NCI-H1092 (cell line): ENCODE results near the gene TBC1D21.
"Not testable (repeated sequence)": the region's sequence is repeated elsewhere in the genome, so short reads cannot be mapped to it uniquely, and the experiment has no call there.

ENCODE experiments used
- DNase-seq: peaks from one replicate; lab custom pipeline; 2025; lab: John Stamatoyannopoulos, UW

Gene TBC1D21

DNA sequence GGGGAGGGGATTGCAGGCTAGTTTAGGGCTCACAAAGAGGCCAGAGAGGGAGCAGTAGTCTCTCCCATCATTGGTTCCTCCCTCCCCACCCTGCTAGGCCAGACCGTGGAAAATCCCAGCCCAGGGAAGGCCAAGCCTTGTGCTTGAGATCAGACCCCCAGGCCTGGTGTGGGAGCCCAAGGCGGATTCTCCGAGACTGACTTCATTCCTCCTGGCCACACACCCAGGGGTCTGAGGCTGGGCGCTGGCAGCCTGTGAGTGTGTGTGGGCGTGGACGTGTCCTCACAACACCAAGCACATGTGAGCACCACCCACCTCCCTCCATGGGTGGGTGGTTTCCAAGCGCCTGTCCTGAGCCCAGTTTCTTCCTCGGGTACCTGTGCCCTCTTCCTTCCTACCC is 57.0 kb downstream of the TBC1D21 start:
- DNase-seq = no peak

DNA sequence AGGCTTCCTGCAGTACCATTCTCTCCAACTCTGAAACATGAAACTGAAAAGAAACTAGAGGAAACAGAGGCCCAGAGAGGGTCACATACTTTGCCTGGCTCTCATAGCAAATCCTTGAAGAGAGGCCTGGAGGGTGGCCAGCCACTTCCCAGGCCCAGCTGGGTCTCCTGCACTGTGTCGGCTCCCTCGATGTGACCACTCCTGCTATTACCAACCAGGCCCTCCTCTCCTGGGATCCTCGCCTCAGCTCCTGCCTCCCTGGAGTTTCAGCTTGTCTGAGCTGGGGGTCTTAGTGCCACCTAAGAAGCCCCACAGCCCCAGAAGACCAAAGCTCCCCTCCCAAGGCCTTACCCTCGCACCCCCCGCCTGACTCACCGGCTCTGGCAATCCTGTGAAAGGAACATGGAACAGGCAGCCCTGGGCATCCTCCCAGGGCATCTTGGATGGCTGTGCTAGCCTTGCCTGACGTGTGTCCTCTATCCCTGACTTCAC is 57.5 kb downstream of the TBC1D21 start:
- DNase-seq = no peak

DNA sequence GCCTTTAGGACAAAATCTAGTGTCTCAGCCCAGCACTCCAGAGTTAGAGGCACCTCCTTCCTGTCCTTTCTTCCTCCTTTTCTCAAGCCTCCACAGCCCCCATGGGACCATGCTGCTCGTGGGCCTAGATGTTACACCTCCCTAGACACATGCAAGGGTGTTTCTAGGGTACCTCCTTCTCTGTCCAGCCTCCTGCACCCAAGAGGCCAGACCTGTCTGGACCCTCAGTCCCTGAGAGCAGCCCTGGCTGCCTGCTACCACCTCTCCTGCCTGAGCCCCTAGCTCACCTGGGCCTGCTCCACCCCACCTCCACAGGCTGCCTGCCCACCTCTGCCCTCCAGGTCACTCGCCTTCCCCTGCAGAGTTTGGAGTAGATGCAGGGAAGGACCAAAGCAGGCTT is 58.1 kb downstream of the TBC1D21 start:
- no peak for DNase-seq

DNA sequence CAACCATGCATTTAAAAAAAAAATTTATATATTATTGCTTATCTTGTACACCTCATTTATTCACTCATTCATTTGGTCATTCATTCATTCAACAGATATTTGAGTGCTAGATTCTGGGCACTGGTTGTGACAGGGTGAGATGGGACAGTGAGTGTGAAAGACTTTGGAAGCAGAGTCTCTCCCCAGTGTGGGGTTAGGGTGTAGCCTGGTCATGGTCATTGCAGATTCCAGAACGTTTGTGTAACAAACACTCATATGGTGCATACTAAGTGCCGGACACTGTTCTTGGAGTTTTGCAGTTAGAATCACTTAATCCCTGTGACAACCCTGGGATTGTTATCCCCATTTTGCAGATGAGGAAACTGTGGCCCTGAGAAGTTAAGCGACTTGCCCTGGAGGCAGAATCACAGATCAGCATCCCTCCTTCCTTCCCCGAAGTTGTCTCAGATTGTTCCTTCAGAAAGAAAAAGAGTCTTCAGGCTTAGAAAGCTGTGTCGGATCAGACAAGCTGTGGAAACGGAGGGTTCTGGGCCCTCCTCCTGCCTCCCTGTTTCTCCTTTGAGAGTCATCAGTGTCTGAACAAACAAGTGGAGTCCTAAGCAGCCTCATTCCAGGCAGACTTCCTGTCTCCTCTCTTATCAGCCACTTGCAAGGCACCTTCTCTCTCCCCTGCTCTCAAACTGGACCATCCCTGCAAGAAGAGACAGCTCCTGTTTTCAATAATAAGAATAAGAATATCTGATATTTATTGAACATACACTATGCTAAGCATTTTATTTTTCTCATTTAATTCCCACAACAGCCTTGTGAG is 59.2 kb downstream of the TBC1D21 start:
- DNase-seq = no peak

DNA sequence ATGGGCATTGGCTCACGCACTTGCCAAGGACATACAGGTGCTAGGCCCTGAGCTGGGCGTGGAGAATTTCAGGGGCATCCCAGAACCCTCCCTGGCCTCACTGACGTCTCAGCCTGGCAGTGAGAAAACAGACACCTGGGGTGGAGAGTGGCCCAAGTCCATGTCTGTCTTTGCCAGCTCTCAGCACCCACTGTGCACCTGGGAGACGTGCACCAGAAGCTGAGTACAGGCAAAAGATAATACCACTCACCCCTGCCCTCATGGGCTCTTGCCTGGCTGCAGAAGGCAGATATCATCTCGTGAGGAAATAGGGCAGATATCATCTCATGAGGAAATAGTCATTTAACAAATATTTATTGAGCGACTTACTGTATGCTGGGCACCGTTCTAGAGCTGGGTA is 60.9 kb downstream of the TBC1D21 start:
- no peak for DNase-seq

DNA sequence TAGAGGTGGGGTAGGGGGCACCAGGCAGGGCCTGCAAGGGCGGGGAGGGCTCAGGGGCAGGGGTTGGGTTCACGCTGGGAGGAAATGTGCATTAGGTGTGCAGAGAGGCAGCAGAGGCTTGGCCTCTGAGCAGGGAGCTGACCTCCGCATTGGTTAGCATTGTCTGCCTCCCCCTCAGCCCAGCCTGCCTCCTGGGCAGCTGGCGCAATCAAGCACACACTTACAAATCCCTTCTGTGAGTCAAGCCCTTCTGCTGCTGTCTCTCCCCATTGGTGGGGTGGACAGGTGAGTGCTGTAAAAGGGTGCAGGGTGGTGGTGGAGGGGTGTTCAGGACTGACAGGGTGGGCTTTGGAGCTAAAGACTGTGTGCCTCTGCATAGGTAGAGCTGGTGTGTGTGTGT is 62.2 kb downstream of the TBC1D21 start:
- DNase-seq = no peak

GRCh38 chr15:73936181-73936580 is 62.8 kb downstream of the TBC1D21 start:
- no peak for DNase-seq

DNA sequence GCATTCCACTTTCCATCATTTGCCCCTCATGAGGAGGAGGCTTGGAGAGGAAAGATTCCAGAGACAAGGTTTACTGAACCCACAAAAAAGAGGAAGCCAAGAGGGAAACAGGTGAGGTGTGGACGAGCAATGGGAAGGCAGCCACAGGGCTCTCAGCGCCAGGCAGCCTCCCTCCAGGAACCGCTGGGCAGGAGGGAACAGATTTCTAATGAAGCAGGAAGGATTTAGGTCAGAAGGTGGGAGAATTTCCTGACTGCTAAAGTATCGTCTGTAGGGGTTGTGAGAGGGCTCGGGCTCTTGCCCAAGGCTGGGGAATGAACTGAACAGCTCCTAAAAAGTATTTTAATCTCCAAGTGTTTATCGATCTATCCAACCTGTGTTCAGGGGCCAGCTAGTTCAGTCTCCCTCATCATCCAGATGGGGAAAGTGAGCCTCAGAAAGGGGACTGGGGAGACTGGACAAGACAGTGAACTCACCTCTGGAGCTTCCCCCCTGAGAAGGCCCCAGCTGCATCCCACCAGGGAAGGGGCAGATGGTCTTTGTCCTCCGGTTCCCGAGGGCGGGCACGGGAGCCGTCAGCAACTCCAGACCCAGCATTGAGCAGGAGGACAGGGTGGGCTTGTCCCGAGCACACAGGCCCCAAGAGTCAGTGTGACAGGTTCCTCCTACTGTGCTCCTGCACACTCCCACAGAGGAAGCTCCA is 63.4 kb downstream of the TBC1D21 start:
- DNase-seq = no peak

- no peak for DNase-seq
Measured at GRCh38 chr15:73937296-73937695, 63.9 kb downstream of the TBC1D21 start.

DNA sequence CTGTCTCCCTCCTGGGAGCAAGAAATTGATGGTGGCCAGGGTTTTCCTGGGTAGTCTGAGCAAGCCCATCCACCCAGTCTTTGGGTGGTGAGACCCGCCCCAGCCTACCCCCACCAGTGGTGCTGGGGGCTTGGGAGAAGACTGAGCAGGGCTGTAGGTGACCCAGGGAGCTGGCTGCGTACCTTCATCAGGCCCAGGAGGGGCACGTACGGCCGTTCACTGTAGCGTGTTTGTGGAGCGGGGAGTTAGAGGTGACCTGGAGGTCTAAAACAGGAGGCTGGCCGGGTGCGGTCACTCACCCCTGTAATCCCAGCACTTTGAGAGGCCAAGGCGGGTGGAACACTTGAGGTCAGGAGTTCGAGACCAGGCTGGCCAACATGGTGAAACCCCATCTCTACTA is 64.4 kb downstream of the TBC1D21 start:
- DNase-seq = no peak

DNA sequence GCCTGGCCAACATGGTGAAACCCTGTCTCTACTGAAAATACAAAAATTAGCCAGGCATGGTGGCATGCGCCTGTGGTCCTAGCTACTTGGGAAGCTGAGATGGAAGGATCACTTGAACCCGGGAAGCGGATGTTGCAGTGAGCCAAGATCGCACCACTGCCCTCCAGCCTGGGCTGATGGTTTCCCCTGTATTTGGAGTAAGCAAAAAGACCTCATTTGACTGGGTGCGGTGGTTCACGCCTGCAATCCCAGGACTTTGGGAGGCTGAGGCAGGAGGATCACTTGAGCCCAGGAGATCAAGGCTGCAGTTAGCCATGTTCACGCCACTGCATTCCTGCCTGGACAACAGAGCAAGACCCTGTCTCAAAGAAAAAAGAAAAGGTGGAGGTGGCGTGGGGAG is 65.2 kb downstream of the TBC1D21 start:
- not testable (repeated sequence) for DNase-seq
